Measurements from ENCODE around the gene SF1. TPM values are rescaled to one million over a fixed set of nuclear protein-coding genes. Genes with fewer than 3 reads are reported as not detected.

SF1 gene
- total RNA-seq, 1 donor from 2014 or later = 450 TPM

DNA sequence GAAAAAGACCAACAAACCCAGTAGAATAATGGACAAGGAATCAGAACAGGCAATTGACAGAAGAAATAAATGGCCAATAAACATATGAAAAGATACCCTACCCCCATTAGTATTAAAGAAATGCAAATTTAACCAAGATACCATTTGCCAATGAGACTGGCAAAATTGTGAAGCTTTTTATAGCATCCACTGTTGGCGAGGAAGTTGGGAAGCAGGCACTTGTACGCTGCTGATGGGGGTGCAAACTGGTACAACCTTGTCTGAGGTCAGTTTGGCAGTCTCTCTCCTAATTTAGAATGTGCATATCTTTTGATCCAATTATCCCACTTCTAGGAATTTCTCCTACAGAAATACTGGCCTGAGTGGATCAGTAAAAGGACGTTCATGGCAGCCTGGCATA lies 46.7 kb downstream of the SF1 start:
- Mint-ChIP-seq H3K4me3 (no peak overlapping the region), H3K36me3 (no peaks in the 10 kb centered on the region), H3K9me3 (no peaks in the 10 kb centered on the region), H3K4me1 (ENCODE audit: unreplicated experiment) (peaks cover 2% of the 10 kb centered on the region), H3K27me3 (peaks cover 39% of the 10 kb centered on the region), H3K27ac (no peak overlapping the region)
- TF ChIP-seq, protein P1, sequence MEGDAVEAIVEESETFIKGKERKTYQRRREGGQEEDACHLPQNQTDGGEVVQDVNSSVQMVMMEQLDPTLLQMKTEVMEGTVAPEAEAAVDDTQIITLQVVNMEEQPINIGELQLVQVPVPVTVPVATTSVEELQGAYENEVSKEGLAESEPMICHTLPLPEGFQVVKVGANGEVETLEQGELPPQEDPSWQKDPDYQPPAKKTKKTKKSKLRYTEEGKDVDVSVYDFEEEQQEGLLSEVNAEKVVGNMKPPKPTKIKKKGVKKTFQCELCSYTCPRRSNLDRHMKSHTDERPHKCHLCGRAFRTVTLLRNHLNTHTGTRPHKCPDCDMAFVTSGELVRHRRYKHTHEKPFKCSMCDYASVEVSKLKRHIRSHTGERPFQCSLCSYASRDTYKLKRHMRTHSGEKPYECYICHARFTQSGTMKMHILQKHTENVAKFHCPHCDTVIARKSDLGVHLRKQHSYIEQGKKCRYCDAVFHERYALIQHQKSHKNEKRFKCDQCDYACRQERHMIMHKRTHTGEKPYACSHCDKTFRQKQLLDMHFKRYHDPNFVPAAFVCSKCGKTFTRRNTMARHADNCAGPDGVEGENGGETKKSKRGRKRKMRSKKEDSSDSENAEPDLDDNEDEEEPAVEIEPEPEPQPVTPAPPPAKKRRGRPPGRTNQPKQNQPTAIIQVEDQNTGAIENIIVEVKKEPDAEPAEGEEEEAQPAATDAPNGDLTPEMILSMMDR (conservative IDR thresholded peaks at IDR 0.05) = no peak
- DNase-seq (ENCODE audit: extremely low spot score, unreplicated experiment) = no peak

- no peak overlapping the region for H3K27ac Mint-ChIP-seq
Measured at GRCh38 chr11:64729851-64730382, 48.4 kb downstream of the SF1 start.

GRCh38 chr11:64728757-64729365 lies 49.5 kb downstream of the SF1 start:
- TF ChIP-seq, protein P1 (conservative IDR thresholded peaks at IDR 0.05) = no peak
- H3K4me1 Mint-ChIP-seq (ENCODE audit: unreplicated experiment) = peaks cover 18% of the 10 kb centered on the region
- H3K4me3 Mint-ChIP-seq = no peak overlapping the region
- H3K27me3 Mint-ChIP-seq = peaks cover 43% of the 10 kb centered on the region
- H3K9me3 Mint-ChIP-seq = no peaks in the 10 kb centered on the region
- no peak for DNase-seq (ENCODE audit: extremely low spot score, unreplicated experiment)
- no peaks in the 10 kb centered on the region for H3K36me3 Mint-ChIP-seq
- no peak overlapping the region for H3K27ac Mint-ChIP-seq

More at GRCh38 chr11:64729851-64730382, 48.4 kb downstream of the SF1 start:
- peaks cover 12% of the 10 kb centered on the region for H3K4me1 Mint-ChIP-seq (ENCODE audit: unreplicated experiment)
- peaks cover 40% of the 10 kb centered on the region for H3K27me3 Mint-ChIP-seq
- H3K4me3 Mint-ChIP-seq = no peak overlapping the region
- H3K9me3 Mint-ChIP-seq = no peaks in the 10 kb centered on the region
- DNase-seq (ENCODE audit: extremely low spot score, unreplicated experiment) = peak; percentile 71
- TF ChIP-seq, protein P1 (conservative IDR thresholded peaks at IDR 0.05) = no peak
- H3K36me3 Mint-ChIP-seq = no peaks in the 10 kb centered on the region

GRCh38 chr11:64726867-64727530 lies 51.3 kb downstream of the SF1 start:
- no peak overlapping the region for H3K27ac Mint-ChIP-seq
- no peak for DNase-seq (ENCODE audit: extremely low spot score, unreplicated experiment)
- H3K36me3 Mint-ChIP-seq = no peaks in the 10 kb centered on the region
- peaks cover 49% of the 10 kb centered on the region for H3K27me3 Mint-ChIP-seq
- TF ChIP-seq, protein P1 (conservative IDR thresholded peaks at IDR 0.05) = no peak
- H3K4me3 Mint-ChIP-seq = peak overlapping the region; percentile 20
- H3K4me1 Mint-ChIP-seq (ENCODE audit: unreplicated experiment) = peaks cover 18% of the 10 kb centered on the region
- no peaks in the 10 kb centered on the region for H3K9me3 Mint-ChIP-seq

GRCh38 chr11:64726211-64726641 lies 52.1 kb downstream of the SF1 start:
- Mint-ChIP-seq H3K4me3 (peak overlapping the region; percentile 20), H3K27ac (no peak overlapping the region), H3K4me1 (ENCODE audit: unreplicated experiment) (peaks cover 18% of the 10 kb centered on the region), H3K9me3 (no peaks in the 10 kb centered on the region), H3K27me3 (peaks cover 55% of the 10 kb centered on the region), H3K36me3 (no peaks in the 10 kb centered on the region)
- TF ChIP-seq, protein P1 (conservative IDR thresholded peaks at IDR 0.05) = no peak
- DNase-seq (ENCODE audit: extremely low spot score, unreplicated experiment) = peak; percentile 66

Data from type B pancreatic cell (in vitro differentiated cells).